GM20000 (cell line): ENCODE measurements around the gene RPS6KA4.

Source experiments
- DNase-seq: peaks from one replicate; pipeline ENCODE4 v3.0.0; 2012; ENCODE audit warnings: low spot score
- TF ChIP-seq, protein P1 (sequence below): IDR thresholded peaks from 2 replicates; pipeline ENCODE4 v1.5.1; 2012; ENCODE audit warnings: mild to moderate bottlenecking, control low read depth; ENCODE audit errors: extremely low read depth, missing control alignments

The RPS6KA4 gene

DNA sequence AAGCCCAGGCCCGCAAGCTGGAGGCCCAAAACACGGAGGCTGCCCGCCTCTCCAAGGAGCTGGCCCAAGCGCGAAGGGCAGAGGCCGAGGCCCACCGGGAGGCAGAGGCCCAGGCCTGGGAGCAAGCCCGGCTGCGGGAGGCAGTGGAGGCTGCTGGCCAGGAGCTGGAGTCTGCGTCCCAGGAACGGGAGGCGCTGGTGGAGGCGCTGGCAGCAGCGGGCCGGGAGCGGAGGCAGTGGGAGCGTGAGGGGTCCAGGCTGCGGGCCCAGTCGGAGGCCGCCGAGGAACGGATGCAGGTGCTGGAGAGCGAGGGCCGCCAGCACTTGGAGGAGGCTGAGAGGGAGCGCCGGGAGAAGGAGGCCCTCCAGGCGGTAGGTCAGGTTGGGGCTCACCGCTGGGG lies 14.2 kb upstream of the RPS6KA4 start:
- TF ChIP-seq, protein P1, sequence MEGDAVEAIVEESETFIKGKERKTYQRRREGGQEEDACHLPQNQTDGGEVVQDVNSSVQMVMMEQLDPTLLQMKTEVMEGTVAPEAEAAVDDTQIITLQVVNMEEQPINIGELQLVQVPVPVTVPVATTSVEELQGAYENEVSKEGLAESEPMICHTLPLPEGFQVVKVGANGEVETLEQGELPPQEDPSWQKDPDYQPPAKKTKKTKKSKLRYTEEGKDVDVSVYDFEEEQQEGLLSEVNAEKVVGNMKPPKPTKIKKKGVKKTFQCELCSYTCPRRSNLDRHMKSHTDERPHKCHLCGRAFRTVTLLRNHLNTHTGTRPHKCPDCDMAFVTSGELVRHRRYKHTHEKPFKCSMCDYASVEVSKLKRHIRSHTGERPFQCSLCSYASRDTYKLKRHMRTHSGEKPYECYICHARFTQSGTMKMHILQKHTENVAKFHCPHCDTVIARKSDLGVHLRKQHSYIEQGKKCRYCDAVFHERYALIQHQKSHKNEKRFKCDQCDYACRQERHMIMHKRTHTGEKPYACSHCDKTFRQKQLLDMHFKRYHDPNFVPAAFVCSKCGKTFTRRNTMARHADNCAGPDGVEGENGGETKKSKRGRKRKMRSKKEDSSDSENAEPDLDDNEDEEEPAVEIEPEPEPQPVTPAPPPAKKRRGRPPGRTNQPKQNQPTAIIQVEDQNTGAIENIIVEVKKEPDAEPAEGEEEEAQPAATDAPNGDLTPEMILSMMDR, result no peak
- DNase-seq, result no peak

GRCh38 chr11:64347193-64347867 lies 11.6 kb upstream of the RPS6KA4 start:
- TF ChIP-seq, protein P1, result no peak
- no peak for DNase-seq

- no peak for DNase-seq
- TF ChIP-seq, protein P1, result no peak
Observed at GRCh38 chr11:64348383-64349024, 10.5 kb upstream of the RPS6KA4 start.

GRCh38 chr11:64349025-64349387 lies 10.0 kb upstream of the RPS6KA4 start:
- TF ChIP-seq, protein P1, result no peak
- DNase-seq, result no peak

DNA sequence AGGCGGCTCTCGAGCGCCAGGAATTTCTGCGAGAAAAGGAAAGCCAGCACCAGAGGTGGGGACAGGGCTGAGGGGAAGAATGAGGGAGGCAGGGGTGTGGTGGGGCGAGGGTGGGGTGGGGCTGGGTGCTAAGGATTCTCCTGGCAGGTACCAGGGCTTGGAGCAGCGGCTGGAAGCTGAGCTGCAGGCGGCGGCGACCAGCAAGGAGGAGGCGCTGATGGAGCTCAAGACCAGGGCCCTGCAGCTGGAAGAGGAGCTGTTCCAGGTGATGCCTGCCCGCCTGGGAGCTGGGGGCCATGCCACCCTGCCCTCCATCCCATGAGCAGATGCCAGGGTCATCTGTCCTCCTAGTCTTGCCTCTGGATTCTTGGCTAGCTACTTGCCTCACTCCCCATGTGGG lies 9.6 kb upstream of the RPS6KA4 start:
- no peak for DNase-seq
- TF ChIP-seq, protein P1, result no peak

GRCh38 chr11:64351136-64351631 lies 7.8 kb upstream of the RPS6KA4 start:
- DNase-seq, result no peak
- TF ChIP-seq, protein P1, result no peak
